Fibroblast of lung (primary cell): ENCODE measurements around the gene ACOT9.

Experiments
- CTCF ChIP-seq, 2 donors: IDR thresholded peaks in 1 of 2; conservative IDR thresholded peaks in 1 of 2; 1 replicate in 1 of 2; 2 replicates in 1 of 2; pipeline ENCODE4 v1.5.1; 2011 to 2012; ENCODE audit warnings: low read length in 2 of 2, control low read depth in 1 of 2, inconsistent platforms in 1 of 2, low read depth in 1 of 2, mild to moderate bottlenecking in 1 of 2
- EZH2 ChIP-seq: IDR thresholded peaks from 2 replicates; pipeline ENCODE4 v1.5.1; 2012; ENCODE audit warnings: low read length, control low read depth, mild to moderate bottlenecking; ENCODE audit errors: missing control alignments

- TF ChIP-seq CTCF (conservative IDR thresholded peaks at IDR 0.05 in 1 of 2, IDR thresholded peaks at IDR 0.05 in 1 of 2; ENCODE audit: low read depth in 1 of 2, low read length in 2 of 2) (no peak), EZH2 (no peak)
These were observed 37.8 kb downstream of the ACOT9 start for GRCh38 chrX:23705235-23705634.
